IMR-90 (cell line): ENCODE measurements around the gene MEF2D. TPM values are rescaled to one million over a fixed set of nuclear protein-coding genes. Genes with fewer than 3 reads are reported as not detected.

ENCODE experiments used
- ATAC-seq: fragments of 200-7000 bp; cut with Tn5 transposase; 2 replicates; pipeline ENCODE4 v1.9.1; 2020; ENCODE audit warnings: low read depth, mild to moderate bottlenecking, moderate library complexity
- BruUV-seq: library from RNA; stranded (reverse); fragments of 400-500 nt; replicated peaks from 2 replicates; lab custom pipeline; 2021; lab: Mats Ljungman, UMichigan
- CTCF ChIA-PET: fragments of 300-600 bp; formaldehyde crosslinking; extraction: SDS; loops from one replicate; lab custom pipeline; 2021; ENCODE audit warnings: antibody characterized with exemption; lab: Yijun Ruan, JAX
- POLR2A ChIA-PET: fragments of 300-600 bp; sonication (Branson Sonifier 250); formaldehyde crosslinking; loops from one replicate; lab custom pipeline; 2022; ENCODE audit warnings: antibody characterized with exemption; ENCODE audit not compliant: unreplicated experiment; lab: Charles Lee
- DNase-seq: peaks from one replicate; pipeline ENCODE4 v3.0.0; 2013
- H2AFZ ChIP-seq: replicated peaks from 2 replicates; pipeline ENCODE3; 2013; ENCODE audit warnings: low read length, mild to moderate bottlenecking; ENCODE audit not compliant: poor library complexity
- H2AK5ac ChIP-seq: 2 replicates; pipeline ENCODE4 v1.6.1; 2013; ENCODE audit warnings: low read depth, low read length, inconsistent platforms
- H2AK9ac ChIP-seq: replicated peaks from 2 replicates; pipeline ENCODE3; 2013; ENCODE audit warnings: mild to moderate bottlenecking, low read depth, low read length, moderate library complexity; ENCODE audit not compliant: poor library complexity
- H2BK120ac ChIP-seq: 2 replicates; pipeline ENCODE4 v1.6.1; 2013; ENCODE audit warnings: low read depth, low read length, inconsistent platforms
- H2BK15ac ChIP-seq: 3 replicates; pipeline ENCODE4 v1.6.1; 2013; ENCODE audit warnings: low read depth, low read length, inconsistent platforms
- H2BK20ac ChIP-seq: 2 replicates; pipeline ENCODE4 v1.6.1; 2013; ENCODE audit warnings: low read depth, mild to moderate bottlenecking, inconsistent platforms, low read length, moderate library complexity
- H2BK5ac ChIP-seq: 2 replicates; pipeline ENCODE4 v1.6.1; 2013; ENCODE audit warnings: mild to moderate bottlenecking, low read depth, low read length, inconsistent platforms; ENCODE audit not compliant: poor library complexity, severe bottlenecking
- H3K14ac ChIP-seq: replicated peaks from 2 replicates; pipeline ENCODE4 v1.6.1; 2013; ENCODE audit warnings: low read depth, low read length, inconsistent platforms
- H3K18ac ChIP-seq: 2 replicates; pipeline ENCODE4 v1.6.1; 2013; ENCODE audit warnings: low read depth, low read length, control low read depth
- H3K23ac ChIP-seq: 2 replicates; pipeline ENCODE4 v1.6.1; 2013; ENCODE audit warnings: low read depth, low read length, inconsistent platforms
- H3K27ac ChIP-seq: 2 replicates; pipeline ENCODE4 v1.5.1; 2013; ENCODE audit warnings: mild to moderate bottlenecking, control low read depth, low read length; ENCODE audit not compliant: insufficient read depth
- H3K27me3 ChIP-seq: 2 replicates; pipeline ENCODE4 v1.6.1; 2013; ENCODE audit warnings: low read length; ENCODE audit not compliant: control insufficient read depth, insufficient read depth
- H3K36me3 ChIP-seq: 2 replicates; pipeline ENCODE4 v1.6.1; 2013; ENCODE audit warnings: low read length, mixed read lengths; ENCODE audit not compliant: control insufficient read depth, insufficient read depth
- H3K4ac ChIP-seq: 2 replicates; pipeline ENCODE4 v1.6.1; 2013; ENCODE audit warnings: low read depth, low read length, inconsistent platforms
- H3K4me1 ChIP-seq: 2 replicates; pipeline ENCODE4 v1.6.1; 2013; ENCODE audit warnings: low read length, mixed read lengths; ENCODE audit not compliant: control insufficient read depth, insufficient read depth
- H3K4me2 ChIP-seq: 2 replicates; pipeline ENCODE4 v1.6.1; 2013; ENCODE audit warnings: low read depth, mild to moderate bottlenecking, control low read depth, low read length, moderate library complexity
- H3K4me3 ChIP-seq: 2 replicates; pipeline ENCODE4 v1.5.1; 2013; ENCODE audit warnings: low read depth, mild to moderate bottlenecking, control low read depth, low read length, moderate library complexity; ENCODE audit not compliant: insufficient read depth
- H3K56ac ChIP-seq: 2 replicates; pipeline ENCODE4 v1.6.1; 2013; ENCODE audit warnings: low read length, inconsistent platforms; ENCODE audit not compliant: insufficient read depth; ENCODE audit errors: extremely low read depth
- H3K79me1 ChIP-seq, 2 experiments: 2 replicates each; pipeline ENCODE4 v1.6.1; 2013; ENCODE audit warnings: low read length in 2 of 2, inconsistent platforms in 1 of 2, low read depth in 1 of 2
- H3K9ac ChIP-seq: 2 replicates; pipeline ENCODE4 v1.6.1; 2013; ENCODE audit warnings: low read depth, low read length, control low read depth
- H3K9me1 ChIP-seq: 2 replicates; pipeline ENCODE4 v1.6.1; 2013; ENCODE audit warnings: low read length, inconsistent platforms; ENCODE audit not compliant: insufficient read depth
- H3K9me3 ChIP-seq: 2 replicates; pipeline ENCODE4 v1.6.1; 2013; ENCODE audit warnings: low read length; ENCODE audit not compliant: control insufficient read depth, insufficient read depth
- H4K20me1 ChIP-seq: 2 replicates; pipeline ENCODE4 v1.6.1; 2013; ENCODE audit warnings: low read length, inconsistent platforms; ENCODE audit not compliant: insufficient read depth
- H4K5ac ChIP-seq: 2 replicates; pipeline ENCODE4 v1.6.1; 2013; ENCODE audit warnings: mild to moderate bottlenecking, low read depth, low read length, control low read depth
- H4K8ac ChIP-seq, 2 experiments: 2 replicates each; pipeline ENCODE4 v1.6.1; 2013; ENCODE audit warnings: low read depth in 2 of 2, low read length in 2 of 2, control low read depth in 1 of 2, inconsistent platforms in 1 of 2
- H4K91ac ChIP-seq: 2 replicates; pipeline ENCODE4 v1.6.1; 2013; ENCODE audit warnings: low read depth, low read length, inconsistent platforms; ENCODE audit not compliant: insufficient read depth
- ELK1 ChIP-seq: fragments of 150-350 bp; IDR thresholded peaks from 2 replicates; pipeline ENCODE4 v1.6.1; 2016; ENCODE audit warnings: low read depth, mild to moderate bottlenecking, low read length, moderate library complexity, borderline replicate concordance
- MXI1 ChIP-seq: IDR thresholded peaks from 2 replicates; pipeline ENCODE4 v1.6.1; 2012; ENCODE audit warnings: low read depth, mild to moderate bottlenecking, low read length, moderate library complexity, borderline replicate concordance
- POLR2A ChIP-seq: IDR thresholded peaks from 2 replicates; pipeline ENCODE4 v1.6.1; 2012; ENCODE audit warnings: mild to moderate bottlenecking, low read depth, low read length
- WGBS, 2 experiments: methylation state at CpG; one replicate each; pipeline versions ENCODE4 v1.1.5 to v1.1.7; 2013; ENCODE audit warnings: missing lambda C conversion rate in 2 of 2; ENCODE audit not compliant: insufficient read length in 1 of 2; ENCODE audit errors: extremely low coverage in 2 of 2; 5-methylcytosine and 5-hydroxymethylcytosine counted together
- dilution Hi-C: fragments of 300-500 bp; cut with HindIII; formaldehyde crosslinking; loops from one replicate; pipeline ENCODE4 v1.14.3; 2018; ENCODE audit warnings: low sequenced_read_pairs; ENCODE audit not compliant: unreplicated experiment
- in situ Hi-C: fragments of 300-500 bp; cut with MboI; formaldehyde crosslinking; loops from 3 replicates; pipeline ENCODE4 v1.14.3; 2019; ENCODE audit warnings: low sequenced_read_pairs, inconsistent platforms, mixed read lengths
- intact Hi-C: fragments of 100-400 bp; cut with micrococcal nuclease; formaldehyde crosslinking; loops from 2 replicates; pipeline ENCODE4 v1.10.0; 2022
- polyA plus RNA-seq, 3 experiments: library from polyadenylated mRNA; depleted of rRNA; stranded (reverse); fragments of >200 nt; gene quantifications; 2 replicates each; pipeline ENCODE4 v1.2.3, GENCODE V29; 2012; ENCODE audit warnings: low replicate concordance in 1 of 3
- total RNA-seq: library from RNA; depleted of rRNA; stranded (reverse); fragments of >200 nt; gene quantifications from 2 replicates; pipeline ENCODE4 v1.2.3, GENCODE V29; 2012
- TF ChIP-seq, protein P1 (sequence below): fragments of 150-350 bp; IDR thresholded peaks from 2 replicates; pipeline ENCODE4 v1.6.1; 2017; ENCODE audit warnings: mild to moderate bottlenecking, antibody characterized with exemption, low read length, low read depth

The MEF2D gene
- total and polyA plus RNA-seq, 2 of the 4 experiments (the other 2 are of a cell fraction), result 2.9 to 20.0 TPM

DNA sequence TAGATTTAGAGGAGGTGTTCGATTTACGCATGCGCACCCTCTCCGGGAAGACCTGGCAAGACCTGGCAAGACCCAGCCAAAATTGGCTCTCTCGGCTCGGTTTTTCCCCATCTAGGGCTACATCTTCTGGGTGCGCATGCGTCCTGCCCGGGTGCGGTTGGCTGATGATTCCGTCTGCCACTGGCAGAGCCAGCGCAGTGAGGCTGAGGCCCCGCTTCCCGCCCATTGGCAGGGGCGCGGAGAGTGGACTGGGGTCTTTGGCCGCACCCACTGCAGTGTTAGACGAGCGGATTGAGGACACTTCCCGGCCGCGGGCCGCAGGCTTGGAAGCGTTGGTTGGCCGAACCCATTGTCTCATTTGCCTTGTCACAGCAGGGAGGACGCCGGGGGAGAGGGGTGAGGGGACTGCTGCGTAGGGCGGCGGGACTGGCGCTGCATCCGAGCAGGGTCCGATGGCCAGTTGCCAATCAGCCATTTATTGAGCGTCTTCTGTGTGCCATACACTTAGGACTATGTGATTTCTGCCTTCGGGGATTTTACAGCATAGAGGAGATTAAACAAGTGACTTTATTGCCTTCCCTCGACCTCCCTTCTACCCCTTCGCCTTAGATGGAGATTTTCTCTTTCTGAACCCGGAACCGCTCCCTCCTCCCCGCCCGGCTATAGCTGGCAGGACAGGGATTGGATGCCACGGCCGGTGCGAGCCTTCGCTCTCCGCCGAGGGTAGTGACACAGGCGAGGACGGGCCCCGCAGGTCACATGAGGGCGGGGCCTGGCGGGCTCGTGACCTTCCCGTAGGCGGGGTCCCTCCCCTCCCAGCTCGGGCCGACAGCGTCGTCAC, 43.7 kb downstream of the MEF2D start:
- peak overlapping the region; percentile 87 for H2AK5ac ChIP-seq
- H3K4me2 ChIP-seq, result peak overlapping the region; percentile 80
- H3K9me3 ChIP-seq, result no peaks in the 10 kb centered on the region
- intact Hi-C loops, result loop anchor here (1.0 to 2.0 kb wide), 3 partner anchors 114 to 151 kb away; partner anchors contain the start of gene GPATCH4
- H2AFZ ChIP-seq, result peak overlapping the region; percentile 90
- 3% methylated on average over 34 of the region's 59 CpGs; no CpG with 5 or more reads in 1 of the 2 experiments for WGBS, 2 experiments
- H4K20me1 ChIP-seq, result no peaks in the 10 kb centered on the region
- H4K8ac ChIP-seq, result peak overlapping the region; percentile 70 to 98
- H3K23ac ChIP-seq, result peak overlapping the region; percentile 71; the same call in 1 of the 2 replicates
- peaks cover 4% of the 10 kb centered on the region; the same call in 1 of the 2 replicates for H3K4me1 ChIP-seq
- H3K27me3 ChIP-seq, result peaks cover 2% of the 10 kb centered on the region
- peaks cover 0 to 3% of the 10 kb centered on the region in 2 experiments; a peak in 1 of 4 replicates for H3K79me1 ChIP-seq
- H3K14ac ChIP-seq, result peak overlapping the region; percentile 89
- in situ Hi-C loops, result no loop called here
- TF ChIP-seq, protein P1, sequence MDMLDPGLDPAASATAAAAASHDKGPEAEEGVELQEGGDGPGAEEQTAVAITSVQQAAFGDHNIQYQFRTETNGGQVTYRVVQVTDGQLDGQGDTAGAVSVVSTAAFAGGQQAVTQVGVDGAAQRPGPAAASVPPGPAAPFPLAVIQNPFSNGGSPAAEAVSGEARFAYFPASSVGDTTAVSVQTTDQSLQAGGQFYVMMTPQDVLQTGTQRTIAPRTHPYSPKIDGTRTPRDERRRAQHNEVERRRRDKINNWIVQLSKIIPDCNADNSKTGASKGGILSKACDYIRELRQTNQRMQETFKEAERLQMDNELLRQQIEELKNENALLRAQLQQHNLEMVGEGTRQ, result peak; percentile 97
- peak; percentile 63; the same call in 1 of the 2 replicates for TF ChIP-seq POLR2A
- TF ChIP-seq ELK1, result no peak
- 0 out of 2 replicates have a peak, but pooled peaks have one; percentile 14 for TF ChIP-seq MXI1
- peak overlapping the region; percentile 76; the same call in 1 of the 3 replicates for H2BK15ac ChIP-seq
- dilution Hi-C loops, result no loop called here
- H3K27ac ChIP-seq, result peak overlapping the region; percentile 87
- H3K36me3 ChIP-seq, result no peaks in the 10 kb centered on the region
- H3K18ac ChIP-seq, result peak overlapping the region; percentile 62
- H3K56ac ChIP-seq, result peak overlapping the region; percentile 79
- DNase-seq (peak; percentile 97), ATAC-seq (peak; percentile 88)
- peak overlapping the region; percentile 25; the same call in 1 of the 2 replicates for H2BK20ac ChIP-seq
- peak overlapping the region; percentile 94 for H2AK9ac ChIP-seq
- H3K9ac ChIP-seq, result peak overlapping the region; percentile 75
- H3K4me3 ChIP-seq, result peak overlapping the region; percentile 43
- ChIA-PET CTCF (interaction anchor here (0.7 to 1.7 kb wide), 7 partner anchors 11 to 204 kb away, joined by 3 to 6 read pairs (median 3); partner anchors contain the start of gene MEF2D), POLR2A (interaction anchor here (0.8 kb wide), 1 partner anchor 19 kb away, joined by 3 read pairs; no protein-coding TSS in a partner anchor)
- H2BK120ac ChIP-seq, result peak overlapping the region; percentile 80
- peak overlapping the region; percentile 79 for H2BK5ac ChIP-seq
- H3K9me1 ChIP-seq, result peaks cover 14% of the 10 kb centered on the region
- BruUV-seq, result no TSS peak
- peak overlapping the region; percentile 81 for H4K91ac ChIP-seq
- peak overlapping the region; percentile 94 for H3K4ac ChIP-seq
- peak overlapping the region; percentile 86 for H4K5ac ChIP-seq
